ENCODE measurements around the gene SLC22A31.
"Not testable (repeated sequence)": the region's sequence is repeated elsewhere in the genome, so short reads cannot be mapped to it uniquely, and the experiment has no call there.

The SLC22A31 gene

GRCh38 chr16:89178453-89179147 is 21.7 kb downstream of the SLC22A31 start:
- no peak for DNase-seq

- DNase-seq, result no peak
Measured at GRCh38 chr16:89177501-89177900, 22.8 kb downstream of the SLC22A31 start.

GRCh38 chr16:89176717-89177116 is 23.6 kb downstream of the SLC22A31 start:
- DNase-seq, result no peak

GRCh38 chr16:89176147-89176690 is 24.1 kb downstream of the SLC22A31 start:
- no peak for DNase-seq

- DNase-seq, result no peak
Measured at GRCh38 chr16:89175280-89176146, 24.8 kb downstream of the SLC22A31 start.

GRCh38 chr16:89174877-89175276 is 25.5 kb downstream of the SLC22A31 start:
- no peak for DNase-seq

- no peak for DNase-seq
Measured at GRCh38 chr16:89174055-89174827, 26.1 kb downstream of the SLC22A31 start.

- DNase-seq, result no peak
Measured at GRCh38 chr16:89173174-89173921, 27.0 kb downstream of the SLC22A31 start.

GRCh38 chr16:89172528-89173173 is 27.7 kb downstream of the SLC22A31 start:
- DNase-seq, result no peak

- no peak for DNase-seq
Measured at GRCh38 chr16:89172171-89172527, 28.2 kb downstream of the SLC22A31 start.

- DNase-seq, result peak; percentile 89
Measured at GRCh38 chr16:89171216-89172170, 28.8 kb downstream of the SLC22A31 start, which contains the start of gene CDH15. Gene CDH15, plus strand, starts transcription at chr16:89171748. Its CDS starts 84 bp downstream, at chr16:89171832.

GRCh38 chr16:89170346-89171215 is 29.8 kb downstream of the SLC22A31 start:
- no peak for DNase-seq

- no peak for DNase-seq
Measured at GRCh38 chr16:89169778-89170177, 30.6 kb downstream of the SLC22A31 start.

GRCh38 chr16:89168381-89169189 is 31.8 kb downstream of the SLC22A31 start:
- no peak for DNase-seq

GRCh38 chr16:89167425-89167941 is 32.9 kb downstream of the SLC22A31 start:
- peak; percentile 84 for DNase-seq

GRCh38 chr16:89166696-89167424 is 33.5 kb downstream of the SLC22A31 start:
- DNase-seq, result no peak

GRCh38 chr16:89165681-89165979 is 34.7 kb downstream of the SLC22A31 start:
- DNase-seq, result not testable (repeated sequence)
